ENCODE measurements around the gene P2RX7.
A peak's percentile ranks its signal among the peaks of the same experiment; 100 is the strongest.
"Not testable (repeated sequence)": the region's sequence is repeated elsewhere in the genome, so short reads cannot be mapped to it uniquely, and the experiment has no call there.

P2RX7 gene

GRCh38 chr12:121176826-121177529 lies 44.3 kb downstream of the P2RX7 start:
- DNase-seq = peak; percentile 47

GRCh38 chr12:121181181-121181580 lies 48.5 kb downstream of the P2RX7 start:
- DNase-seq = no peak

GRCh38 chr12:121182222-121182893 lies 49.7 kb downstream of the P2RX7 start:
- DNase-seq = no peak

DNA sequence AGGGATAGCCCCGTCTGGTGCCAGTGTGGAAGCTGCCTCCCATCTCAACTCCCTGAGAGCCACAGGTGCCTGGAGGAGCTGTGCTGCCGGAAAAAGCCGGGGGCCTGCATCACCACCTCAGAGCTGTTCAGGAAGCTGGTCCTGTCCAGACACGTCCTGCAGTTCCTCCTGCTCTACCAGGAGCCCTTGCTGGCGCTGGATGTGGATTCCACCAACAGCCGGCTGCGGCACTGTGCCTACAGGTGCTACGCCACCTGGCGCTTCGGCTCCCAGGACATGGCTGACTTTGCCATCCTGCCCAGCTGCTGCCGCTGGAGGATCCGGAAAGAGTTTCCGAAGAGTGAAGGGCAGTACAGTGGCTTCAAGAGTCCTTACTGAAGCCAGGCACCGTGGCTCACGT lies 51.7 kb downstream of the P2RX7 start:
- DNase-seq = no peak

- DNase-seq = peak; percentile 61
Observed at GRCh38 chr12:121184984-121185889, 52.6 kb downstream of the P2RX7 start.

GRCh38 chr12:121186826-121187225 lies 54.1 kb downstream of the P2RX7 start:
- DNase-seq = no peak

DNA sequence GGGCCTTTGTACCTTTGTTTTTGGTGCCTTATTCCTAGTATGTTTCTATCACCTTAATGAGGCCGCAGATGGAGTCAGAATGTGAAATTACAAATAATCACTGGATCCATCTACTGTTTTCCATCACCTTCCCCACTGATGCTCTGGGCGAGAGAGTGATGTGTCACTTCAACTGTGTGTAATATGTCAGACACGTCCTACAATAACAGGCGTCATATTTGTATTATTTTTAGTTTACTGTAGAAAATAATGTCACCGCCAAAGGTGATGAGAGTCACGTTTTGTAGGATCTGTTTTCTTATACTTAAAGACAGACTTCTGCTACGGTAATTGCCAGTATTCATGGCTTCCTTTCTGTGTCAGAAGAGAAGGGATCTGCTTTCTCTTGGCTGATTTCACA lies 54.8 kb downstream of the P2RX7 start:
- DNase-seq = no peak

GRCh38 chr12:121188227-121188626 lies 55.6 kb downstream of the P2RX7 start:
- DNase-seq = no peak

DNA sequence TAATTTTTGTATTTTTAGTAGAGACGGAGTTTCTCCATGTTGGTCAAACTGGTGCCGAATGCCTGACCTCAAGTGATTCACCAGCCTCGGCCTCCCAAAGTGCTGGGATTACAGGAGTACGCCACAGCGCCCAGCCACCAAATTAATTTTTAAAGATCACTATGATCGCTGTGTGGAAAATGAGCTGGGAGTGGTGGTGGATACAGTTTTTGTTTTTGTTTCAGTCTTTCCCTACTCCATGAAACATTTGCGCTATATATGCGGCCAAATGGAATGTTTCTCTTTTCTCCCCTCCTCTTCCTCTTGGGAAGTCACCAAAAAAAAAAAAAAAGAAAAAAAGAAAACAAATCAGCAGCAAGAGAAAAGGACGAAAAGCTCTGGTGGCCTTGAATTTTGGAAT lies 56.5 kb downstream of the P2RX7 start:
- no peak for DNase-seq

DNA sequence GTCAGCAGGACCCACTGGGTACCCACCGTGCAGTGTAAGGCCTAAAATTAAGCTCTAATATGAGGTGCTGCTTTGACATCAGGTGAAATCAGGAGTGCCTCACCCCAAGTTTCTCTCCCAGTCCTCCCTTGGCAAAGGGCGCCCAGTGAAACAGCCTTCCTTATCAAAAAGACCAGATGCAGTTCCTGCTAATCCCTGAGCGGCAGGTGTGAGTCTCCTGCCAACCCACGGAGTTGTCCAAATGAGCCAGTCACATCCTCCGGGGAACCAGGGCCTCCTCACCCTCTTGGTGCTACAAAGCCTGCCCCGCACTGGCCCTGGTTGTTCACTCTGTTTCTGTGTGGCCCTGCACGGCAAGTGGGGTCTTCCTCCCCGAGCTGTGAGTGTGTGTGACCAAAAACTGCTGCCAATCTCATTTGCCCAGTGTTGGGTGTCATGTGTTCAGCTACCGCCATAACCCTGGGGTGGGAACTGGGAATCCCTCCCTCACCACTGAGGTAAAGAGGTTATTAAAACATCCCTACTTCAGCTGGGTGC lies 57.0 kb downstream of the P2RX7 start:
- no peak for DNase-seq

DNA sequence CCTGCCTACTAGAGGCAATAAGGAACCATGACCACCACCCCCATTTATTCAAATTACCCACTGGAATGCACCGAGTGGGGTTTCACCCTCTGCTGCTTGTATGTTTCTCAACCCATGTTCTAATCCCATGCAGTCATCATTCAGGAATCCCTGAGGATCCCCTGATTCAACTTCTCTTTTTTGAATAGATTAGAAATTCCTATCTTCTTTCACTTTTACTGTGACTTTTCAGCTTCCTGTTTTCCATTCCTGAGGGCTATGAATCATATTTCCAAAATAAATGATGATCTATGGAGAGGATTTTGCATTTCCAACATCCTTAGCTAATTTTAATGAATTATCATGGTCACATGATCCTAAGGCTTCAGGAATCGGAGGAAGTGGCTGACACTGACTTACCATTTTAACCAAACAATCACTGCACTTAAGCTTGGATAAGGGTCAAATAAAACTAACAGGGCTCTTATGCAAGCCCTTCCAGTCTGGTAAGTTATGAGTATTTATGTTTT lies 57.9 kb downstream of the P2RX7 start:
- DNase-seq = peak; percentile 98

DNA sequence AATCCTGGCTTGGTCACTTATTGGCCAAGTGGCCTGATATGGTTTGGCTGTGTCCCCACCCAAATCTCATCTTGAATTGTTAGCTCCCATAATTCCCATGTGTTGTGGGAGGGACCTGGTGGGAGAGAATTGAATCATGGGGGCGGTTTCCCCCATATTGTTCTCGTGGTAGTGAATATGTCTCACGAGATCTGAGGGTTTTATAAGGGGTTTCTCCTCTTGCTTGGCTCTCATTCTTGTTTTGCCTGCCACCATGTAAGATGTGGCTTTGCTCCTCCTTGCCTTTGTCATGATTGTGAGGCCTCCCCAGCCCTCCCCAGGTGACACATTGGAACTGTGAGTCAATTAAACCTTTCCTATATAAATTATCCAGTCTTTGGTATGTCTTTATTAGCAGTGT lies 58.5 kb downstream of the P2RX7 start:
- DNase-seq = no peak

DNA sequence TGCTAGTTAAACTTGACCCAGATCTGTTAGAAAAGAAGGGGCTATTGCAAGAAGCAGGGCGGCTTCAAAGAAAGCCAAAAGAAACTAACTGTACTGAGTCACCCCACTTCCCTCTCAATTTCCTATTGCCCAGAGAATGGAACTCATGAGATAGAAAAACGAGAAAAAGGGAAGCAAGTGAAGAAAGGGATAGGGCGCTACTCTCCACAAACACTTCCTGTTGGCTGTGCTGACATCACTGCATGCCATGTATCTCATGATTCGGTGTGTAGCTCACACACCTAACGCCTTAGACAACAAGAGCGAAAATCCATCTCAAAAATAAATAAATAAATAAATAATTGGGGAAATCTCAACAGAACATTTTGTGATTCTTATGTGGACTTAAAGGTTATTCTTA lies 64.2 kb downstream of the P2RX7 start:
- DNase-seq = peak; percentile 91

DNA sequence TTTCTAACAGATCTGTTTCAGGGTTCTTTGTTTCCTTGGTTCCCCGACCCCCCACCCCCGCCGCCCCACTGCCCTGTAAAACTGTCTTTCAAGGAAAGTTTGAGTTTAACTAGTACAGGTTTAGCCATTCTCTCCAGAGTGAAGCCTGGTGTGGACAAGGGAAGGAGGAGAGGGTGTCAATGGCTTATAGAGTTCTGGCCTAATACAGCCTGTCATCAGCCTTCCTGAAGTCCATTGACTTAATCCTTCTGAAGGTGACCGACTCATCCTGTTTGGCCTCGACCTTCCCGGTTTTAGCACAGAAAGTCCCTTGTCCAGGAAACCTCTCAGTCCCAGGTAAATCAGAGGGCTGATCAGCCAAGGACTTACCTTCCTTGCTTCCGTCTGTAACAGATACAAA lies 66.3 kb downstream of the P2RX7 start:
- DNase-seq = no peak

GRCh38 chr12:121201140-121201539 lies 68.5 kb downstream of the P2RX7 start:
- not testable (repeated sequence) for DNase-seq

GRCh38 chr12:121202407-121203355 lies 70.0 kb downstream of the P2RX7 start:
- DNase-seq = no peak

DNA sequence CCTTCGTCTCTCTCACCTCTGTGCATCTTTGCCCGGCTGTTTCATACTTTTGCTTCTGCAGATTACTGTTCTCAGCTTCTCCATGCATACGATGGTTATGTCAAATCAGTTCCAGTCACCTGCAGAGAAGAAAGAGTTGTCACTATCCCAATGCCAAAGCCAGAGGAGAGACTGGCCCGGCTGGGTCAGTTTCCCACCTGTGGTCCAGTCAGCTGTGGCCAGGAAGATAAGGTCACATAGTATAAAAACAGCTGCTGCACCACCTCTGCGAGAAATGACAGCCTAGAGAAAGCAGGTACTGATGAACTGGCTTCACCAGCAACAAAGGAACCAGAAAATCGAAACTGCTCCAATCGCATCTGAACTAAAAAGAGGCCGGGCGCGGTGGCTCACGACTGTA lies 70.8 kb downstream of the P2RX7 start:
- DNase-seq = no peak

DNA sequence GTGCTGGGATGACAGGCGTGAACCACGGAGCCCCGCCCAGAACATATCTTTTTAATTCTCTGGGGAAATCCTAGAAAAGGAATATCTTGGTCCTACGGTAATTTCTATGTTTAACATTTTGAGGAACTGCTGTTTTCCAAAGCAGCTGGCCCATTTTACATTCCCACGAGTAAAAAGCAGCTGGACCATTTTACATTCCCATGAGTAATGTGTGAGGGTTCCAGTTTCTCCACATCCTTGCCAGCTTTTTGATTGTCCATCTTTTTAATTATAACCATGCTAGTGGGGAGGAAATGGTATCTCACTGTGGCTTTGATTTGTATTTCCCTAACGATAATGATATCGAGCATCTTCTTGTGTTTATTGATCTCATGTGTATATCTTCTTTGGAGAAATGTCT lies 72.8 kb downstream of the P2RX7 start:
- DNase-seq = no peak

- not testable (repeated sequence) for DNase-seq
Observed at GRCh38 chr12:121208571-121208970, 75.9 kb downstream of the P2RX7 start.

- no peak for DNase-seq
Observed at GRCh38 chr12:121209221-121209620, 76.5 kb downstream of the P2RX7 start.

DNA sequence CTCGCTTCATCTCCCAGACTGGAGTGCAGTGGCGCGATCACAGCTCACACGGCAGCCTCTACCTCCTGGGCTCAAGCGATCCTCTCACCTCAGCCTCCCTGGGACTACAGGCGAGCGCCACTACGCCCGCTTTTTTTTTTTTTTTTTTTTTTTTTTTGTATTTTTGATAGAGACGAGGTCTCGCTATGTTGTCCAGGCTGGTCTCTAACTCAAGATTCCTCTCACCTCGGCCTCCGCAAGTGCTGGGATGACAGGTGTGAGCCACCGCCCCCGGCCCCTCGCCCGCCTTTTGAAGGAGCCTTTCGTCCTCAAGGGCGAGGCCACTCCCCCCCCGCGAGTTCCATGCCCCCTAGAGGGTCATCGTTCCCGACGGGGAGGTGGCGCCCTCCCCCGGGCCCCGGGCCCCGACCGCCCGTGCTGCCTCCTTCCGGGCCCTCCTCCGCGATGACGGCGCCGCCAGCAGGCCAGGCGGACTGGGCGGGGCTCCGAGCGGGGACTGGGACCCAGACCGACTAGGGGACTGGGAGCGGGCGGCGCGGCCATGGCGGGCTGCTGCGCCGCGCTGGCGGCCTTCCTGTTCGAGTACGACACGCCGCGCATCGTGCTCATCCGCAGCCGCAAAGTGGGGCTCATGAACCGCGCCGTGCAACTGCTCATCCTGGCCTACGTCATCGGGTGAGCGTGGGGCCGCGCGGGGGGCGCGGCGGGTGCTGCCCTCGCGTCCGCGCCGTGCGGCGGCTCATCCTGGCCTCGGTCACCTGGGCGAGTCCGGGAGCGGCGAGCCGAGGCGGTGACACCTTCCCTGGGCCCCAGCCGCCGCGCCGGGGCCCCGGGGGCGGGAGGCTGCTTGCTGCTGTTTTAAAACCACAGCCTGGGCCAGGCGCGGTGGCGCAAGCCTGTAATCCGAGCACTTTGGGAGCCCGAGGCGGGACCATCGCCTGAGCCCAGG lies 77.2 kb downstream of the P2RX7 start, which contains the start of gene P2RX4:
Gene P2RX4, plus strand, starts transcription at position 506 of the 949 bp plus-strand sequence. Its CDS starts 36 bp downstream, at position 542.
- DNase-seq = peak; percentile 86
